NK-92 (cell line): ENCODE measurements around the gene NOSIP.

ENCODE experiments used
- DNase-seq: peaks from one replicate; lab custom pipeline; 2025; ENCODE audit not compliant: unreplicated experiment; lab: John Stamatoyannopoulos, UW

The NOSIP gene

DNA sequence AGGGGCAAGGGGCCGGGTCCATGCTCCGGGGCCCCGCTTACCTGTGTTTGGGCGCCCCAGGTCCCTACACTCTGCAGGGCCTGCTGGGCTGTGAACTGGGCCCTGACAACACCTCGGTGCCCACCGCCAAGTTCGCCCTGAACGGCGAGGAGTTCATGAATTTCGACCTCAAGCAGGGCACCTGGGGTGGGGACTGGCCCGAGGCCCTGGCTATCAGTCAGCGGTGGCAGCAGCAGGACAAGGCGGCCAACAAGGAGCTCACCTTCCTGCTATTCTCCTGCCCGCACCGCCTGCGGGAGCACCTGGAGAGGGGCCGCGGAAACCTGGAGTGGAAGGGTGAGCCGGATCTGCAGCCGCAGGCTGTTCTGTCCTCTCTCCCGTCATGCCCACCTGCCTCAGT lies 66.2 kb downstream of the NOSIP start:
- DNase-seq, result no peak

DNA sequence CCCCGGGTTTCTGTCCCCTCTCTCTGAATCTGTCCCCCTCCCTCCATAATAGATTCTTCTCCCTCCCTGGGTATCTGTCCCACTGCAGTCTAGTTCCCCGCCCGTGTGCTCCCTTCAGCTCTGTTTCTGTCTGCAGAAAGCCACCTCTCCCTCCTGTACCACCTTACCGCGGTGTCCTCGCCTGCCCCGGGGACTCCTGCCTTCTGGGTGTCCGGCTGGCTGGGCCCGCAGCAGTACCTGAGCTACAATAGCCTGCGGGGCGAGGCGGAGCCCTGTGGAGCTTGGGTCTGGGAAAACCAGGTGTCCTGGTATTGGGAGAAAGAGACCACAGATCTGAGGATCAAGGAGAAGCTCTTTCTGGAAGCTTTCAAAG lies 66.6 kb downstream of the NOSIP start:
- no peak for DNase-seq

DNA sequence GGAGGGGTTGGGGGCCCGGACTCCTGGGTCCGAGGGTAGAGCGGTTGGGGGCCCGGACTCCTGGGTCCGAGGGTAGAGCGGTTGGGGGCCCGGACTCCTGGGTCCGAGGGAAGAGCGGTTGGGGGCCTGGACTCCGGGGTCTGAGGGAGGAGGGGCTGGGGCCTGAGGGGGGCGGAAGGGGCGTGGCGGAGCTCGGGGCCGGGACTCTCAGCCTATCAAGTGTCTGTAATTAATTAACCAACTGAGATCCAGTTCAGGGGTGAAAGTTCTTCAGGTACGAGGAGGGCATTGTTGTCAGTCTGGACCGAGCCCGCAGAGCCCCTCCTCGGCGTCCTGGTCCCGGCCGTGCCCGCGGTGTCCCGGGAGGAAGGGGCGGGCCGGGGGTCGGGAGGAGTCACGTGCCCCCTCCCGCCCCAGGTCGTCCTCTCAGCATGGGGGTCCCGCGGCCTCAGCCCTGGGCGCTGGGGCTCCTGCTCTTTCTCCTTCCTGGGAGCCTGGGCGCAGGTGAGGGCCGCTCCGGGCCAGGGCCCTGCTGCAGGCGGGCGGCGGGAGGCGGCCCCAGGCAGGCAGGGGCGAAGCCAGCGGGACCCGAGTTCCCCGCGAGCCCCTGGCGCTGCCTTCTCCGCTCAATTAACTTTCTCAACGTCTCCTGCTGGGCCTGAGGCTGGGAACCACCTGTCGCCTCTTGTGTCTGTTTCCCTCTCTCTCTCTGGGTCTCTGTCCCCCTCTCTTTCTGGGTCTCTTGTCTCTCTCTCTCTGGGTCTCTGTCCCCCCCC lies 67.2 kb downstream of the NOSIP start:
- DNase-seq, result no peak

DNA sequence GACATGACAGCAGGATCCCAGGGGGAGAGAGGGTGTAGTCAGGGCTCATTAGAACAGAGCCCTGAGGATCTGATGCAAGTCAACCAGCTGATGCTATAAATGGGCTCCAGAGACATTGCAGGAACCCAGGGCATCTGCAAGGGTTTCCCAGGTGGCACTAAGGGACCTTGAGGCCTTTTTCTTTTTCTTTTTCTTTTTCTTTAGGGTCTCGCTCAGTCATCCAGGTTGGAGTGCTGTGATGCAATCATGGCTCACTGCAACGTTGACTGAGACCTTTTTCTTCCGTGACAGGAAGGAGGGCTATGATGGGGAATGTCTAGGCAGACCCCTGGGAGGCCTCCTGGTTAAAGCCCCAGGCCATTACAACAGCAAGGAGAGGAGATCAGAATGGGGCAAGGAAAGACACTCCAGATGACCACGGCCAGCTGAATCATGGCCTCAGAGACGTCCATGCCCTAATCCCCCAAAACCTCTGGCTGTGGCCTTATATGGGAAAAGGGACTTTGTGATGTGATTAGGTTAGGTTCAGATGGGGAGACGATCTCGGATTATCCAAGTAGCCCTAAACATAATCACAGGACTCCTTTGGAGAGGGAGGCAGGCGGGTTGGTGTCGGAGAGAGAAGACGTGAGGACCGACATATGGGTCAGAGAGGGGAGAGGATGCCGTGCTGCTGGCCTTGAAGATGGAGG lies 72.4 kb downstream of the NOSIP start:
- no peak for DNase-seq

DNA sequence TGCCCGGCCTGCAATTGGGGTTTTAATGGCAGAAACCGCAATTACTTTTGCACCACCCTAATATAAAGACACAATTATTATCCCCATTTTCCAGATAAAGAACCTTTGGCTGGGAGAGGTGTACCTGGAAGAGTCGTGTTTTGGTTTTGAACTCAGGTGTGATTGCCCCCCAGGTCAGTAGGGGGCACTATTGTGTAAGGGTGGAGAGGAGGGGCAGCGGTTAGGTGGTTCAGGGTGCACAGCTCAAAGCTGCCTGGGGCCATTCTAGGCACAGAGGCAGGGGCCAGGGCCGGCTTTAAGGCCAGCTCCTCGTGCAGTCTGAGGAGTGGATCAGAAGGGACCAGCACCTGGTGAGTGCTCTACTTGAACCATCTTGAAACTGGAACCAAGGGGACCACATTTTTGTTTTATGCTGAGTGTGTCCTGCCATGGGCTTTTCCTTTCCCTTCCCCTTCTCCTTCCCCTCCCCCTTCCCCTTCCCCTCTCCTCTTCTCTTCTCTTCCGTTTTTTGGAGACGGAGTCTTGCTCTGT lies 73.7 kb downstream of the NOSIP start:
- no peak for DNase-seq
